Left ventricle myocardium inferior (tissue), 1 donor: ENCODE measurements around the gene PREPL. TPM values are rescaled to one million over a fixed set of nuclear protein-coding genes. Genes with fewer than 3 reads are reported as not detected.

Experiments used
- DNase-seq: peaks from one replicate; pipeline ENCODE4 v3.0.0-alpha.2; 2020
- H3K27ac ChIP-seq: fragments of 200-600 bp; replicated peaks from 2 replicates; pipeline ENCODE4 v1.8.0; 2021
- H3K27me3 ChIP-seq: fragments of 200-600 bp; 2 replicates; pipeline ENCODE4 v1.8.0; 2021; ENCODE audit warnings: low read depth
- H3K36me3 ChIP-seq: fragments of 200-600 bp; 2 replicates; pipeline ENCODE4 v1.8.0; 2021
- H3K4me1 ChIP-seq: fragments of 200-600 bp; 2 replicates; pipeline ENCODE4 v1.8.0; 2021
- H3K4me3 ChIP-seq: fragments of 200-600 bp; 2 replicates; pipeline ENCODE4 v1.8.0; 2021; ENCODE audit warnings: mild to moderate bottlenecking, moderate library complexity
- H3K9me3 ChIP-seq: fragments of 200-600 bp; replicated peaks from 2 replicates; pipeline ENCODE4 v1.8.0; 2021
- intact Hi-C: fragments of 100-400 bp; cut with micrococcal nuclease; formaldehyde crosslinking; loops from one replicate; pipeline ENCODE4 v1.11.0; 2022
- total RNA-seq: library from RNA; stranded (reverse); fragmentation: NEBNext Ultra II Directional; extraction: Animal tissue kit (Norgen Biotek cat#: 25700); gene quantifications from one replicate; pipeline ENCODE4 v1.2.1, GENCODE V29; 2021
- TF ChIP-seq, protein P1 (sequence below): fragments of 200-600 bp; IDR thresholded peaks from 2 replicates; pipeline ENCODE4 v1.8.0; 2021; ENCODE audit warnings: antibody characterized with exemption, mild to moderate bottlenecking, borderline replicate concordance
- donor health status: DM: no; HTN: yes; CAD: no; lungs with severe emphysema.

PREPL gene
- total RNA-seq, 1 donor from 2014 or later, result 86.1 TPM

DNA sequence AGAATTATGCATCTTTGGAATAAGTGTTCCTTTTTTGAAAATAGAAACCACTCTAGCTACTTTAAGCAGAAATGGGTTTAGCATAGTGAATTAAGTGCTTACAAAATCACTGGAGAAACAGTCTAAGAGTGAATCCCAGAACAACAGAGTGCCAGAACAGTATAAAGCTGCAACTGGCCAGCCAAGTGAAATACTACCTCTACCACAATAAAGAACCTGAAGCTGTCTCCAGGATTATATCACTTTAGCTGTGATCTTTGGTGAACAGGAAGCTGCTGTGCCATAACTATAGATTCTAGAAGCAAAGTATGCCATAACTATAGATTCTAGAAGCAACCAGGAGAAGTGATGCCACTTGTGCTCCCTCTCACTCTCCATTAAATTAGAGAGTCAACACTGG, 8.1 kb upstream of the PREPL start:
- intact Hi-C loops, result no loop called here
- Histone ChIP-seq H3K4me3 (no peak overlapping the region), H3K36me3 (no peaks in the 10 kb centered on the region), H3K4me1 (no peaks in the 10 kb centered on the region), H3K9me3 (peaks cover 10% of the 10 kb centered on the region), H3K27ac (no peak overlapping the region), H3K27me3 (no peaks in the 10 kb centered on the region)
- DNase-seq, result no peak
- TF ChIP-seq, protein P1, sequence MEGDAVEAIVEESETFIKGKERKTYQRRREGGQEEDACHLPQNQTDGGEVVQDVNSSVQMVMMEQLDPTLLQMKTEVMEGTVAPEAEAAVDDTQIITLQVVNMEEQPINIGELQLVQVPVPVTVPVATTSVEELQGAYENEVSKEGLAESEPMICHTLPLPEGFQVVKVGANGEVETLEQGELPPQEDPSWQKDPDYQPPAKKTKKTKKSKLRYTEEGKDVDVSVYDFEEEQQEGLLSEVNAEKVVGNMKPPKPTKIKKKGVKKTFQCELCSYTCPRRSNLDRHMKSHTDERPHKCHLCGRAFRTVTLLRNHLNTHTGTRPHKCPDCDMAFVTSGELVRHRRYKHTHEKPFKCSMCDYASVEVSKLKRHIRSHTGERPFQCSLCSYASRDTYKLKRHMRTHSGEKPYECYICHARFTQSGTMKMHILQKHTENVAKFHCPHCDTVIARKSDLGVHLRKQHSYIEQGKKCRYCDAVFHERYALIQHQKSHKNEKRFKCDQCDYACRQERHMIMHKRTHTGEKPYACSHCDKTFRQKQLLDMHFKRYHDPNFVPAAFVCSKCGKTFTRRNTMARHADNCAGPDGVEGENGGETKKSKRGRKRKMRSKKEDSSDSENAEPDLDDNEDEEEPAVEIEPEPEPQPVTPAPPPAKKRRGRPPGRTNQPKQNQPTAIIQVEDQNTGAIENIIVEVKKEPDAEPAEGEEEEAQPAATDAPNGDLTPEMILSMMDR, result no peak

DNA sequence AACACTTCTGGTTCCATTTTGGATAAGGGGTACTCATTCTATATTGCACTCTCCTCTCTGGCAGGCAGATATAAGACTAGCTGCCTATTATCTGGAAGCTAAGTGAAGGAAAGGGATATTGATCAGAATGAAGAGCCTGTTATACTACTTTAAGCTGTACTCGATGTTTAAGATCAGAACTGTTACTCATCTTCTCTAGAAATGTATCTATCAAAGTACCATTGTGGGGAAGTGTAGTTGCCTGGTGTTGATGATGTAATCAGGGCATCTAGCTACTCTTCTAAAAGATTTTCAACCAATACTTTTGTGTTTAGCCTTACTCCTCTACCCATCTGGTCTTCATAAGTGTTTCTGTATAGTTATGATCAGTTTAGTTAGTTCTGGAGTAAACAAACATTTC, 6.3 kb upstream of the PREPL start:
- intact Hi-C loops, result no loop called here
- Histone ChIP-seq H3K4me1 (peaks cover 6% of the 10 kb centered on the region), H3K27ac (no peak overlapping the region), H3K9me3 (peaks cover 10% of the 10 kb centered on the region), H3K36me3 (no peaks in the 10 kb centered on the region), H3K4me3 (no peak overlapping the region), H3K27me3 (no peaks in the 10 kb centered on the region)
- TF ChIP-seq, protein P1, result no peak
- no peak for DNase-seq

DNA sequence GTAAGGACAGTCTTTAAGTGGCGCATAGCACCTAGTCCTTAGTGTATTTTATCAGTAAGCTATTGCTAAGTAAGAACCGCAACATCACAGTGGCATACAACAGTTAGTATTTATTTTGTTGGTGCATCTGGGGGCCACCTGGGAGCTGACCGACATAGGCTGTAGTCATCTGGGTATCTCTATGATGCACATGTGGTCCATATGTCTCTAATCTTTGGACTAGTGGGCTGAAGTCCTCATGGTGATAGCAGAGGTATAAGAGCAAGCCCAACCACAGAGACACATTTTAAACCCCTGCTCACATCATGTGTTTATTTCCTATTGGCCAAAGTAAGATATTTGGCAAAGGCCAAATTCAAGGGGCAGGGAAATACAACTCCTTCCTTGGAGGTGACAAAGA, 3.3 kb upstream of the PREPL start:
- TF ChIP-seq, protein P1, result no peak
- H3K27me3 ChIP-seq, result no peaks in the 10 kb centered on the region
- H3K4me1 ChIP-seq, result peaks cover 31% of the 10 kb centered on the region
- no peak overlapping the region for H3K4me3 ChIP-seq
- H3K27ac ChIP-seq, result no peak overlapping the region
- no peaks in the 10 kb centered on the region for H3K36me3 ChIP-seq
- intact Hi-C loops, result no loop called here
- no peaks in the 10 kb centered on the region for H3K9me3 ChIP-seq
- DNase-seq, result no peak

DNA sequence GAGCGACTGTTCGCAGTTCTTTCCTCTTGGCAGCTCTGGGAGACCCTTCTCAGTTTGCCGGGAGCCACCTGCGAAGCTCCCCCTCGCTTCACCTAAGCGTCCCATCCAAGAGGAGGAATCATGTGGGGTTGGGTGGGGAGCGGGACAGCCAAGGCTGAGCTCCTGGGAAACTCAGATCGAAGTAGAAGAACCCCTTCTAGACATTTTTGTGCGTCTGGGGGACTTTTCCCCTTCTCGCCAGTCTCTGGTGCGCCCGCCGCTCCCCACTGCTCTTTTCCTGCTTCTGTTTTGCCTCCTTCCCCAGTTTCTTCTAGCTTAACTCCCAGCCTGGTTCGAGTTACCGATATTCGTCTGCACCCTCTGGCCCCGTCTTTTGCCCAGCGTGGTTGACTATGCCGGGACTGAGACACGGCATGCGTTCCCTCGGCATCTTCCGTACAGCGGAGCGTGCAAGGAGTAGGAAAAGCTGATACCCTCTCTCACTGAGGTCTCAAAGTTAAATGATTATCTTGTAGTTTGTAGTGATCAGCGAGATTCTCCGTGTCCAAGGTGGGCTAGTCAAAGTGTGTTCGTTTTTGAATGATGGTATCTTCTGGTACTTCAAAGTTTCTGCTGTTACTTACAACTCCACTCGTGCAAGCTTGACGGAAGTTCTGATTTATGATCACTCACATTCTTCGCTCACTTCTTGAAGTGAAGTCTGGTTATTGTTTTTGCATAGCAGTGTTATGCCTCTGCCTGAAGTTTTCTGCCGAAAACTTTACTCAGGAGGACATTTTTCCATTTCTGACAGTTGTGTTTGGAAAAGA, 1.1 kb upstream of the PREPL start:
- Histone ChIP-seq H3K27ac (peak overlapping the region; percentile 97), H3K27me3 (no peaks in the 10 kb centered on the region), H3K36me3 (no peaks in the 10 kb centered on the region), H3K4me3 (peak overlapping the region; percentile 92), H3K9me3 (no peaks in the 10 kb centered on the region), H3K4me1 (peaks cover 53% of the 10 kb centered on the region)
- TF ChIP-seq, protein P1, result no peak
- intact Hi-C loops, result no loop called here
- peak; percentile 20 for DNase-seq

GRCh38 chr2:44360749-44361329, 455 bp downstream of the PREPL start:
- H3K27ac ChIP-seq, result peak overlapping the region; percentile 97
- no peaks in the 10 kb centered on the region for H3K27me3 ChIP-seq
- H3K4me1 ChIP-seq, result peaks cover 67% of the 10 kb centered on the region
- H3K4me3 ChIP-seq, result peak overlapping the region; percentile 92
- H3K9me3 ChIP-seq, result no peaks in the 10 kb centered on the region
- H3K36me3 ChIP-seq, result no peaks in the 10 kb centered on the region
- intact Hi-C loops, result no loop called here
- TF ChIP-seq, protein P1, result no peak
- DNase-seq, result no peak
